Activated CD8-positive, alpha-beta T cell treated with anti-CD3 and anti-CD28 coated beads, Interleukin-2, amount 10 ng/mL, durations not matched to agents 7 days and 5 days (primary cell): ENCODE results near the gene BTN3A1. TPM values are rescaled to one million over a fixed set of nuclear protein-coding genes. Genes with fewer than 3 reads are reported as not detected.
"Not testable (repeated sequence)": the region's sequence is repeated elsewhere in the genome, so short reads cannot be mapped to it uniquely, and the experiment has no call there.

Source experiments
- ATAC-seq: fragments of 150-1000 bp; cut with Tn5 transposase; one replicate; pipeline ENCODE4 v1.10.0; 2021; ENCODE audit warnings: moderate library complexity
- CTCF ChIA-PET: fragments of 350-600 bp; sonication (Branson Sonifier 250); formaldehyde crosslinking; loops from one replicate; lab custom pipeline; 2021; ENCODE audit warnings: antibody characterized with exemption; lab: Charles Lee
- POLR2A ChIA-PET: fragments of 350-600 bp; sonication (Branson Sonifier 250); formaldehyde crosslinking; loops from one replicate; lab custom pipeline; 2021; ENCODE audit warnings: antibody characterized with exemption; lab: Charles Lee
- DNase-seq: peaks from one replicate; pipeline ENCODE4 v3.0.0-alpha.2; 2020
- H3K27ac Mint-ChIP-seq: one replicate; pipeline ENCODE4 v1.8.0; 2021; ENCODE audit warnings: mild to moderate bottlenecking, mixed read lengths
- H3K27me3 Mint-ChIP-seq: one replicate; pipeline ENCODE4 v1.8.0; 2021; ENCODE audit warnings: low read depth, mixed read lengths
- H3K36me3 Mint-ChIP-seq: one replicate; pipeline ENCODE4 v1.8.0; 2021; ENCODE audit warnings: low read depth, mixed read lengths
- H3K4me1 Mint-ChIP-seq: one replicate; pipeline ENCODE4 v1.8.0; 2021; ENCODE audit warnings: low read depth, mixed read lengths
- H3K4me3 Mint-ChIP-seq: one replicate; pipeline ENCODE4 v1.8.0; 2021; ENCODE audit warnings: mild to moderate bottlenecking, mixed read lengths
- H3K9me3 Mint-ChIP-seq: one replicate; pipeline ENCODE4 v1.8.0; 2022; ENCODE audit warnings: mixed read lengths; ENCODE audit not compliant: insufficient read depth
- total RNA-seq, 2 experiments: library from RNA; stranded (reverse); gene quantifications; one replicate each; pipeline ENCODE4 v1.2.3, GENCODE V29; 2021

Gene BTN3A1
- total RNA-seq, 2 experiments from 2014 or later, result 45.6 to 47.9 TPM

- Mint-ChIP-seq H3K27ac (no peak overlapping the region), H3K27me3 (no peaks in the 10 kb centered on the region), H3K4me3 (no peak overlapping the region), H3K4me1 (peaks cover 60% of the 10 kb centered on the region), H3K9me3 (no peaks in the 10 kb centered on the region), H3K36me3 (peaks cover 22% of the 10 kb centered on the region)
- ATAC-seq (peak; percentile 35), DNase-seq (peak; percentile 32)
- ChIA-PET CTCF (interaction anchor here (0.6 to 2.0 kb wide), 3 partner anchors 22 to 231 kb away, joined by 3 to 9 read pairs (median 3); no protein-coding TSS in a partner anchor), POLR2A (interaction anchor here (0.6 to 2.2 kb wide), 8 partner anchors 94 to 1501 kb away, joined by 3 to 9 read pairs (median 4); a partner anchor contains a TSS)
Observed at GRCh38 chr6:26363882-26364701, 38.0 kb upstream of the BTN3A1 start.

GRCh38 chr6:26365633-26365995, 36.5 kb upstream of the BTN3A1 start:
- Mint-ChIP-seq H3K36me3 (peaks cover 36% of the 10 kb centered on the region), H3K4me3 (no peak overlapping the region), H3K27ac (no peak overlapping the region), H3K27me3 (no peaks in the 10 kb centered on the region), H3K9me3 (no peaks in the 10 kb centered on the region), H3K4me1 (peaks cover 64% of the 10 kb centered on the region)
- DNase-seq, result no peak
- ChIA-PET POLR2A (no interaction called here), CTCF (interaction anchor here (1.3 to 1.7 kb wide), 2 partner anchors 8 to 24 kb away, joined by 3 to 7 read pairs; no protein-coding TSS in a partner anchor)
- no peak for ATAC-seq

GRCh38 chr6:26366504-26366903, 35.6 kb upstream of the BTN3A1 start:
- Mint-ChIP-seq H3K4me1 (peaks cover 59% of the 10 kb centered on the region), H3K9me3 (no peaks in the 10 kb centered on the region), H3K27ac (peak overlapping the region; percentile 61), H3K4me3 (peak overlapping the region; percentile 71), H3K36me3 (peaks cover 43% of the 10 kb centered on the region), H3K27me3 (no peaks in the 10 kb centered on the region)
- CTCF ChIA-PET, result interaction anchor here (1.1 to 1.7 kb wide), 3 partner anchors 9 to 27 kb away, joined by 3 to 7 read pairs (median 4); no protein-coding TSS in a partner anchor
- DNase-seq (no peak), ATAC-seq (no peak)
- POLR2A ChIA-PET, result interaction anchor here (0.6 to 0.7 kb wide), 2 partner anchors 20 to 97 kb away, joined by 3 read pairs; no protein-coding TSS in a partner anchor

GRCh38 chr6:26367114-26367513, 35.0 kb upstream of the BTN3A1 start:
- Mint-ChIP-seq H3K4me3 (peak overlapping the region; percentile 66), H3K9me3 (no peaks in the 10 kb centered on the region), H3K36me3 (peaks cover 44% of the 10 kb centered on the region), H3K27ac (peak overlapping the region; percentile 43), H3K27me3 (no peaks in the 10 kb centered on the region), H3K4me1 (peaks cover 53% of the 10 kb centered on the region)
- ChIA-PET POLR2A (no interaction called here), CTCF (interaction anchor here (1.1 to 1.7 kb wide), 3 partner anchors 9 to 27 kb away, joined by 3 to 7 read pairs (median 4); no protein-coding TSS in a partner anchor)
- no peak for DNase-seq
- no peak for ATAC-seq

- CTCF ChIA-PET, DNase-seq: not testable (repeated sequence)
- H3K36me3 Mint-ChIP-seq, result peaks cover 84% of the 10 kb centered on the region
Observed at GRCh38 chr6:26371813-26372212, 30.3 kb upstream of the BTN3A1 start.

GRCh38 chr6:26372308-26373144, 29.5 kb upstream of the BTN3A1 start:
- Mint-ChIP-seq H3K9me3 (no peaks in the 10 kb centered on the region), H3K36me3 (peaks cover 83% of the 10 kb centered on the region), H3K27ac (no peak overlapping the region), H3K4me3 (no peak overlapping the region), H3K27me3 (no peaks in the 10 kb centered on the region), H3K4me1 (peaks cover 28% of the 10 kb centered on the region)
- CTCF ChIA-PET, result no interaction called here
- POLR2A ChIA-PET, result no interaction called here
- no peak for ATAC-seq
- DNase-seq, result no peak

More at GRCh38 chr6:26371813-26372212, 30.3 kb upstream of the BTN3A1 start:
- ATAC-seq, H3K4me3 Mint-ChIP-seq, H3K27me3 Mint-ChIP-seq, H3K27ac Mint-ChIP-seq, H3K9me3 Mint-ChIP-seq: not testable (repeated sequence)
- peaks cover 35% of the 10 kb centered on the region for H3K4me1 Mint-ChIP-seq
- POLR2A ChIA-PET, result interaction anchor here (0.5 kb wide), 1 partner anchor 177 kb away, joined by 3 read pairs; no protein-coding TSS in a partner anchor

- no peak for DNase-seq
- ChIA-PET CTCF (interaction anchor here (0.7 to 1.8 kb wide), 5 partner anchors 16 to 194 kb away, joined by 3 to 6 read pairs (median 3); no protein-coding TSS in a partner anchor), POLR2A (interaction anchor here (0.6 kb wide), 1 partner anchor 1515 kb away, joined by 3 read pairs; a partner anchor contains a TSS)
- ATAC-seq, result no peak
- peaks cover 62% of the 10 kb centered on the region for H3K36me3 Mint-ChIP-seq
- no peaks in the 10 kb centered on the region for H3K9me3 Mint-ChIP-seq
- H3K27ac Mint-ChIP-seq, result peak overlapping the region; percentile 31
- no peaks in the 10 kb centered on the region for H3K27me3 Mint-ChIP-seq
- peaks cover 6% of the 10 kb centered on the region for H3K4me1 Mint-ChIP-seq
- H3K4me3 Mint-ChIP-seq, result no peak overlapping the region
Observed at GRCh38 chr6:26375270-26375669, 26.8 kb upstream of the BTN3A1 start.

- Mint-ChIP-seq H3K36me3 (peaks cover 43% of the 10 kb centered on the region), H3K27ac (no peak overlapping the region), H3K4me1 (peaks cover 8% of the 10 kb centered on the region), H3K4me3 (no peak overlapping the region), H3K9me3 (no peaks in the 10 kb centered on the region), H3K27me3 (no peaks in the 10 kb centered on the region)
- no peak for ATAC-seq
- ChIA-PET CTCF (no interaction called here), POLR2A (no interaction called here)
- no peak for DNase-seq
Observed at GRCh38 chr6:26377719-26378118, 24.4 kb upstream of the BTN3A1 start.

GRCh38 chr6:26378143-26378542, 23.9 kb upstream of the BTN3A1 start:
- peaks cover 10% of the 10 kb centered on the region for H3K4me1 Mint-ChIP-seq
- ATAC-seq, H3K27me3 Mint-ChIP-seq, H3K4me3 Mint-ChIP-seq, H3K27ac Mint-ChIP-seq, H3K9me3 Mint-ChIP-seq, POLR2A ChIA-PET, DNase-seq, CTCF ChIA-PET: not testable (repeated sequence)
- peaks cover 39% of the 10 kb centered on the region for H3K36me3 Mint-ChIP-seq

GRCh38 chr6:26379292-26379691, 22.8 kb upstream of the BTN3A1 start:
- Mint-ChIP-seq H3K4me1 (peaks cover 15% of the 10 kb centered on the region), H3K36me3 (peaks cover 28% of the 10 kb centered on the region), H3K9me3 (no peaks in the 10 kb centered on the region), H3K27me3 (no peaks in the 10 kb centered on the region), H3K4me3 (no peak overlapping the region), H3K27ac (no peak overlapping the region)
- ATAC-seq (no peak), DNase-seq (no peak)
- ChIA-PET POLR2A (interaction anchor here (0.6 kb wide), 1 partner anchor 107 kb away, joined by 3 read pairs; a partner anchor contains a TSS), CTCF (no interaction called here)

- H3K4me3 Mint-ChIP-seq, result no peak overlapping the region
- peaks cover 24% of the 10 kb centered on the region for H3K36me3 Mint-ChIP-seq
- no peaks in the 10 kb centered on the region for H3K9me3 Mint-ChIP-seq
- peaks cover 16% of the 10 kb centered on the region for H3K4me1 Mint-ChIP-seq
- H3K27me3 Mint-ChIP-seq, result no peaks in the 10 kb centered on the region
- ATAC-seq, result no peak
- no peak overlapping the region for H3K27ac Mint-ChIP-seq
- no peak for DNase-seq
- CTCF ChIA-PET, result no interaction called here
- POLR2A ChIA-PET, result interaction anchor here (0.6 kb wide), 1 partner anchor 107 kb away, joined by 3 read pairs; a partner anchor contains a TSS
Observed at GRCh38 chr6:26379740-26380139, 22.3 kb upstream of the BTN3A1 start.
